Measurements from ENCODE around the gene OR6C3. TPM values are rescaled to one million over a fixed set of nuclear protein-coding genes. Genes with fewer than 3 reads are reported as not detected.
"Not testable (repeated sequence)": the region's sequence is repeated elsewhere in the genome, so short reads cannot be mapped to it uniquely, and the experiment has no call there.

OR6C3 gene
- total RNA-seq, result not detected in 2 replicates
- not detected for polyA plus RNA-seq (2012)

DNA sequence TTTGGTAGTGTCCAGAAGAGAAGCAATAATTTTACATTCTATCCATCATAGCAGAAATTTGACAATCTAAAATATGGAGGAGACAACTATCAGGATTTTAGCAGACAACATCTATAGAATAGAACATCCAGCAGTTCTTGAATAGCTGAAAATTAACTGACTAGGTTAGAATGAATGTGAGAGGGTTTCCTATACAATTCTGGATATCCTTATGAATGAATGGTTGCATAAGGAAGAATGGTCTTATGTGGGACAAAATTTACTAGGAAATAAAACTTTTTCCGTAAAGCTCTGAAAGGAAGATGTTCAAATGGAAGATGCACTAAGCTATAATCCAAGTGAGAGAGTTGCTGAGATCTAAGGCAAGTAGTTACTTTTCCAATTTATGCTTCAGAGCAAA is at the start of gene OR6C3:
OR6C3 (plus strand) TSS at position 301 of the 400 bp plus-strand sequence. CDS start 955 bp downstream, outside the sequence.
- no peak for DNase-seq (ENCODE audit: low read depth)

DNA sequence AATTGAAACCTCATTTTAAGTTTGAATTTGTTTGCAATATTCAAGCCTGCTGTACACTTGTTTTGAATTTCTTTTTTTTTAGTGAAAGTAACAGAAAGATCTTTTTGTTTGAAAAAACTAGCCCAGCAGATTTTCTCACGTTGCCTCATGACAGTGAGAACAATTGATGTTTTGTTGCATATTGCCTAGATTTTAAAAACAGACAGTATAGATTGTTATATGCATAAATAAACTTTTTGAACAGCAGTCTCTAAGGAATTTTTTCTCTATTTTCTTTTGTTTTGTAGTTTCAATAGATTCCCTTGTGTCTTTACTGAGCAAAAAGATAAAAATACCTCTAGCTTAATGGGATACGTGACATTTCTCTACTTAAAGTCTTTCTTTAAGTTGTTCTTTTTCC is 49.6 kb upstream of the OR6C3 start:
- no peak for DNase-seq (ENCODE audit: low read depth)

DNA sequence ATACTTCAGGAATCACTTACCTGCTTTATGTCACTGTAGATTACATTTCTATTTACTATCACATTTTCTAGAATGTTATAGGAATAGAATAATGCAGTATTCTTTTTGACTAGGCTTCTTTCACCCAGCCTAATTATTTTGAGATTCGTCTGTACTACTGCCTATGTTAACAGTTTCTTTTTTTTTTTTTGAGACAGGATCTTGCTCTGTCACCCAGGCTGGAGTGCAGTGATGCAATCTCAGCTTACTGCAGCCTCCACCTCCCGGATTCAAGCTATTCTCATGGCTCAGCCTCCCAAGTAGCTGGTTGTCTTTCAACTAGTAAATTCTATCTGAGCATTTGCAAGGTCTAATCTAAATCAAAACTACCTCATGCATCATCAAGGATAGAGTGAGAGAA is 40.5 kb upstream of the OR6C3 start:
- no peak for DNase-seq (ENCODE audit: low read depth)

GRCh38 chr12:55296469-55296868 is 34.1 kb upstream of the OR6C3 start, which contains the start of gene OR6C6:
Gene OR6C6, minus strand, starts transcription at chr12:55296569. Its CDS starts 1,337 bp downstream, at chr12:55295232.
- DNase-seq (ENCODE audit: low read depth), result no peak

DNA sequence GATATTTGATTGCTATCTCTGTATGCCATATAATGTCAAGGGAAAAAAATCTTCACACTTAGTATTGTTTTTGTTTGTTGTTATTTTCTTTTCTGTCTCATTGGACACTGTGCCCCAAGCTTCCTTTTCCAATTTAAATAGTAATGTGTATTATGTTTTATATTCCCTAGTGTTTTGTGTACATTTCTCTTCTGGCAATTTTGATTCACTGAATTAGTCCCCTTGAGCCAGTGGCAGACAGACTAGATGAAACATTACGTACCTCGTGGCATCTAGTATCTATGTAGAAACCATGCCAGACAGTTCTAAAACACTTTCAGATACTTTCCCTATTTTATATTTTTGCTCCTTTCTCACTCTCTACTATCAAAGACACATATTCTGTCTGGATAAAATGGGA is 16.5 kb upstream of the OR6C3 start, which contains the start of gene OR6C1:
OR6C1 (plus strand) TSS at position 301 of the 400 bp plus-strand sequence. CDS start 6,257 bp downstream, outside the sequence.
- no peak for DNase-seq (ENCODE audit: low read depth)

GRCh38 chr12:55320201-55320600 is 10.3 kb upstream of the OR6C3 start:
- DNase-seq (ENCODE audit: low read depth), result no peak

- DNase-seq (ENCODE audit: low read depth), result not testable (repeated sequence)
Measured at GRCh38 chr12:55325801-55326200, 4.7 kb upstream of the OR6C3 start.

DNA sequence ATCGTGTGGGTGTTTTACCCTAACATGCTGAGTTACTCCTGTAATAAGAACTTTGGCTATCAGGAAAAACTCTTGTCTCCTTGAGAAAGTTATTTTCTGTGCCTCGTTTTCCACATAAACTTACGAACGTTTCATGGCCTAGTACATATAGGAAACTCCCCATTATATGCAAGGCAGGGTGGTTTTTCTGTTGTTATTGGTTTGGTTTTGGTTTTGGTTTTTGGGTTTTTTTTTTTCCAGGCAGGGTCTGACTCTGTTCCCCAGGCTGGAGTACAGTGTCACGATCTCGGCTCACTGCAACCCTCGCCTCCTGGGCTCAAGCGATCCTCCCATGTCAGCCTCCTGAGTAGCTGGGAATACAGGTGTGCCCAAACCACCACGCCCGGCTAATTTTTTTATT is 5.5 kb downstream of the OR6C3 start:
- no peak for DNase-seq (ENCODE audit: low read depth)

DNA sequence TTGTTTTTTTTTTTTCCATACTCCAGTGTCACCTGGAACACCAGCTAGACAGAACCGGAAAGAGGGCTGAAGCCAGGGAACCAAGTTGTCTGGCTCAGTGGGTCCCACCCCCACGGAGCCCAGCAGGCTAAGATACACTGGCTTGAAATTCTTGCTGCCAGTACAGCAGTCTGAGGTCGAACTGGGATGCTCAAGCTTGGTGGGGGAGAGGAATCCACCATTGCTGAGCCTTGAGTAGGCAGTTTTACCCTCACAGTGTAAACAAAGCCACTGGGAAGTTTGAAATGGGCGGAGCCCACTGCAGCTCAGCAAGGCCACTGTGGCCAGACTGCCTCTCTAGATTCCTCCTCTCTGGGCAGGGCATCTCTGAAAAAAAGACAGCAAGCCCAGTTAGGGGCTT is 24.8 kb downstream of the OR6C3 start:
- not testable (repeated sequence) for DNase-seq (ENCODE audit: low read depth)

- DNase-seq (ENCODE audit: low read depth), result no peak
Measured at GRCh38 chr12:55362675-55363074, 32.1 kb downstream of the OR6C3 start, which contains the start of gene OR6C75. Gene OR6C75, plus strand, starts transcription at chr12:55362975. Its CDS starts 2,136 bp downstream, at chr12:55365111.

DNA sequence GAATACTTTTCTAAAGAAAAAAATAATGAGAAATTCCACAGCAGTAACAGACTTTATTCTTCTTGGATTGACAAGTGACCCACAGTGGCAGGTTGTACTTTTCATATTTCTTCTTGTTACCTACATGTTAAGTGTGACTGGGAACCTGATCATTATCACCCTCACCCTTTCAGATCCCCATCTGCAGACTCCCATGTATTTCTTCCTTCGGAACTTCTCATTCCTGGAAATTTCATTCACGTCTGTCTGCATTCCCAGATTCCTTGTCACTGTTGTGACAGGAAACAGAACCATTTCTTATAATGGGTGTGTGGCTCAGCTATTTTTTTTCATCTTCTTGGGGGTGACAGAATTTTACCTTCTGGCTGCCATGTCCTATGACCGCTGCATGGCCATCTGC is 34.5 kb downstream of the OR6C3 start:
- DNase-seq (ENCODE audit: low read depth), result no peak

DNA sequence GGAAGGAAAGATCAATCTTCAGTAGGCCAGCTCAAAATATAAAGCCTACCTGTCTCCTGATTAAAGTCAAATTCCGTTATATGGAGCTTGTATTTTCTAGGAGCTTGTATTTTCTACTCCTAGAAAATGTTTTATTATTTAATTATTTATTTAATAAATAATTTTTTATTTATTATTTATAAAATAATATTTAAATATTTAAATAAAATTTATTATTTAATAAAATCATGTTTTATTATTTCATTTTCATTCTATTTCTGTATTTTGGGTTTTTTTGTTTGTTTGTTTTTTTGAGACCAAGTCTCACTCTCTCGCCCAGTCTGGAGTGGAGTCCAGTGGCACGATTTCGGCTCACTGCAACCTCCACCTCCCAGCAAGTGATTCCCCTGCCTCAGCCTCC is 42.0 kb downstream of the OR6C3 start:
- DNase-seq (ENCODE audit: low read depth), result no peak

Other genes starting within 250 kb of the OR6C3 start
- not detected in 2 replicates for gene OR9K2, start 204.3 kb upstream of the OR6C3 start, total RNA-seq
- not detected in 2 replicates for gene OR10A7, start 109.7 kb upstream of the OR6C3 start, total RNA-seq
- gene OR6C74, start 86.1 kb upstream of the OR6C3 start, total RNA-seq, result not detected in 2 replicates
- not detected in 2 replicates for gene OR6C6, start 34.2 kb upstream of the OR6C3 start, total RNA-seq
- not detected in 2 replicates for gene OR6C1, start 16.4 kb upstream of the OR6C3 start, total RNA-seq
- gene OR6C75, start 32.2 kb downstream of the OR6C3 start, total RNA-seq, result not detected in 2 replicates
- gene OR6C65, start 69.8 kb downstream of the OR6C3 start, total RNA-seq, result not detected in 2 replicates
- not detected in 2 replicates for gene OR6C76, start 95.5 kb downstream of the OR6C3 start, total RNA-seq
- not detected in 2 replicates for gene OR6C2, start 113.3 kb downstream of the OR6C3 start, total RNA-seq
- not detected in 2 replicates for gene OR6C70, start 139.4 kb downstream of the OR6C3 start, total RNA-seq
- not detected in 2 replicates for gene OR6C68, start 161.6 kb downstream of the OR6C3 start, total RNA-seq
- not detected in 2 replicates for gene OR6C4, start 218.9 kb downstream of the OR6C3 start, total RNA-seq
- gene OR2AP1, start 241.7 kb downstream of the OR6C3 start, total RNA-seq, result not detected in 2 replicates

All from myocyte (in vitro differentiated cells).